AG09309 (cell line): Measurements from ENCODE around the gene GMCL1.

Experiments used
- DNase-seq: peaks from one replicate; pipeline ENCODE4 v3.0.0-alpha.2; 2010; ENCODE audit warnings: low read depth
- H3K4me3 ChIP-seq: 2 replicates; pipeline ENCODE4 v1.5.1; 2011; ENCODE audit warnings: mild to moderate bottlenecking, low read depth, low read length, moderate library complexity; ENCODE audit not compliant: control insufficient read depth
- CTCF ChIP-seq: IDR thresholded peaks from 2 replicates; pipeline ENCODE4 v1.5.1; 2011; ENCODE audit warnings: mild to moderate bottlenecking, low read depth, low read length, inconsistent platforms; ENCODE audit not compliant: insufficient read depth, control insufficient read depth; ENCODE audit errors: missing control alignments

The GMCL1 gene

GRCh38 chr2:69789175-69789721, 40.2 kb upstream of the GMCL1 start:
- DNase-seq: peak; percentile 79
- TF ChIP-seq CTCF: no peak
- no peak overlapping the region for H3K4me3 ChIP-seq

GRCh38 chr2:69789772-69790600, 39.5 kb upstream of the GMCL1 start:
- no peak for DNase-seq
- H3K4me3 ChIP-seq: no peak overlapping the region

GRCh38 chr2:69790601-69790959, 38.9 kb upstream of the GMCL1 start:
- no peak for DNase-seq
- H3K4me3 ChIP-seq: no peak overlapping the region
- no peak for TF ChIP-seq CTCF

More at GRCh38 chr2:69789772-69790600, 39.5 kb upstream of the GMCL1 start:
- TF ChIP-seq CTCF: no peak

- no peak for DNase-seq
- no peak for TF ChIP-seq CTCF
- H3K4me3 ChIP-seq: no peak overlapping the region
Observed at GRCh38 chr2:69791045-69791444, 38.4 kb upstream of the GMCL1 start.

- DNase-seq: no peak
- no peak for TF ChIP-seq CTCF
- no peak overlapping the region for H3K4me3 ChIP-seq
Observed at GRCh38 chr2:69796174-69796573, 33.3 kb upstream of the GMCL1 start.

- no peak for TF ChIP-seq CTCF
- DNase-seq: no peak
- no peak overlapping the region for H3K4me3 ChIP-seq
Observed at GRCh38 chr2:69797235-69797634, 32.2 kb upstream of the GMCL1 start.
